Measurements from ENCODE around the gene GLI2.

The GLI2 gene

GRCh38 chr2:120709608-120710041 lies 26.0 kb upstream of the GLI2 start:
- WGBS, 2 donors (ENCODE audit: extremely low coverage in 2 of 2, insufficient read length in 2 of 2, insufficient replicate concordance in 1 of 2) = no CpG with 5 or more reads among the region's 5 CpGs
- no peaks in the 10 kb centered on the region for H3K9me3 ChIP-seq (replicated peaks in 1 of 2; ENCODE audit: control insufficient read depth in 2 of 2, insufficient read depth in 1 of 2, low read depth in 1 of 2, low read length in 2 of 2)
- no peak overlapping the region for H3K4me2 ChIP-seq (ENCODE audit: insufficient read depth, low read length, poor library complexity, severe bottlenecking)
- H2AK5ac ChIP-seq (ENCODE audit: low read depth, low read length) = no peak overlapping the region
- no peak overlapping the region for H2BK120ac ChIP-seq (ENCODE audit: low read depth, low read length)
- no peak for DNase-seq (ENCODE audit: low spot score)
- peak overlapping the region; percentile 51 for H2AFZ ChIP-seq (ENCODE audit: low read length)
- no peak overlapping the region for H2BK15ac ChIP-seq (ENCODE audit: low read length)
- H3K23ac ChIP-seq (ENCODE audit: low read depth, low read length, poor library complexity) = no peak overlapping the region
- H4K8ac ChIP-seq (ENCODE audit: low read depth, low read length) = no peak overlapping the region
- no peak overlapping the region for H3K4ac ChIP-seq (ENCODE audit: low read length)
- H2BK12ac ChIP-seq (ENCODE audit: low read length) = no peak overlapping the region
- no peak overlapping the region for H4K91ac ChIP-seq (ENCODE audit: low read depth, low read length, poor library complexity)
- H3K27me3 ChIP-seq (ENCODE audit: control insufficient read depth in 3 of 3, insufficient read depth in 3 of 3, low read depth in 1 of 3, low read length in 3 of 3) = peaks cover 0 to 65% (median 10%) of the 10 kb centered on the region in 3 experiments
- no peak overlapping the region for H3K18ac ChIP-seq (ENCODE audit: low read length)
- peaks cover 3 to 5% of the 10 kb centered on the region in 2 donors for H3K4me1 ChIP-seq (ENCODE audit: control insufficient read depth in 2 of 2, insufficient read depth in 1 of 2, low read depth in 1 of 2, low read length in 2 of 2)
- no peak overlapping the region for H3K9ac ChIP-seq (ENCODE audit: low read depth, low read length, poor library complexity)
- H2BK5ac ChIP-seq (ENCODE audit: low read length) = no peak overlapping the region
- no peaks in the 10 kb centered on the region for H3K79me1 ChIP-seq (ENCODE audit: low read depth, low read length)
- no peak overlapping the region for H3K14ac ChIP-seq (ENCODE audit: low read length)
- H3K27ac ChIP-seq (replicated peaks; ENCODE audit: low read length) = no peak overlapping the region
- no peaks in the 10 kb centered on the region for H3K36me3 ChIP-seq (replicated peaks in 1 of 2; ENCODE audit: control insufficient read depth in 2 of 2, insufficient read depth in 2 of 2, low read length in 2 of 2)
- H3K4me3 ChIP-seq (ENCODE audit: low read length in 2 of 2) = no peak overlapping the region

GRCh38 chr2:120710256-120710655 lies 25.4 kb upstream of the GLI2 start:
- H3K79me1 ChIP-seq (ENCODE audit: low read depth, low read length) = no peaks in the 10 kb centered on the region
- H4K8ac ChIP-seq (ENCODE audit: low read depth, low read length) = no peak overlapping the region
- peak overlapping the region; percentile 53 for H2BK15ac ChIP-seq (ENCODE audit: low read length)
- H3K18ac ChIP-seq (ENCODE audit: low read length) = peak overlapping the region; percentile 15
- no peak overlapping the region for H2BK12ac ChIP-seq (ENCODE audit: low read length)
- WGBS, 2 donors (ENCODE audit: extremely low coverage in 2 of 2, insufficient read length in 2 of 2, insufficient replicate concordance in 1 of 2) = no CpG with 5 or more reads among the region's 16 CpGs
- H3K14ac ChIP-seq (ENCODE audit: low read length) = no peak overlapping the region
- H3K9me3 ChIP-seq (replicated peaks in 1 of 2; ENCODE audit: control insufficient read depth in 2 of 2, insufficient read depth in 1 of 2, low read depth in 1 of 2, low read length in 2 of 2) = no peaks in the 10 kb centered on the region
- no peak overlapping the region for H4K91ac ChIP-seq (ENCODE audit: low read depth, low read length, poor library complexity)
- no peaks in the 10 kb centered on the region for H3K36me3 ChIP-seq (replicated peaks in 1 of 2; ENCODE audit: control insufficient read depth in 2 of 2, insufficient read depth in 2 of 2, low read length in 2 of 2)
- H3K4me2 ChIP-seq (ENCODE audit: insufficient read depth, low read length, poor library complexity, severe bottlenecking) = no peak overlapping the region
- DNase-seq (ENCODE audit: low spot score) = no peak
- H3K27me3 ChIP-seq (ENCODE audit: control insufficient read depth in 3 of 3, insufficient read depth in 3 of 3, low read depth in 1 of 3, low read length in 3 of 3) = peaks cover 0 to 69% (median 10%) of the 10 kb centered on the region in 3 experiments
- no peak overlapping the region for H3K27ac ChIP-seq (replicated peaks; ENCODE audit: low read length)
- H2BK120ac ChIP-seq (ENCODE audit: low read depth, low read length) = no peak overlapping the region
- no peak overlapping the region for H3K4me3 ChIP-seq (ENCODE audit: low read length in 2 of 2)
- H3K9ac ChIP-seq (ENCODE audit: low read depth, low read length, poor library complexity) = no peak overlapping the region
- peak overlapping the region; percentile 63 for H2AFZ ChIP-seq (ENCODE audit: low read length)
- no peak overlapping the region for H2BK5ac ChIP-seq (ENCODE audit: low read length)
- peaks cover 0 to 5% of the 10 kb centered on the region in 2 donors for H3K4me1 ChIP-seq (ENCODE audit: control insufficient read depth in 2 of 2, insufficient read depth in 1 of 2, low read depth in 1 of 2, low read length in 2 of 2)
- no peak overlapping the region for H3K23ac ChIP-seq (ENCODE audit: low read depth, low read length, poor library complexity)
- H3K4ac ChIP-seq (ENCODE audit: low read length) = no peak overlapping the region
- H2AK5ac ChIP-seq (ENCODE audit: low read depth, low read length) = no peak overlapping the region

GRCh38 chr2:120711694-120712093 lies 24.0 kb upstream of the GLI2 start:
- no peak for DNase-seq (ENCODE audit: low spot score)
- H2BK12ac ChIP-seq (ENCODE audit: low read length) = no peak overlapping the region
- no peaks in the 10 kb centered on the region for H3K79me1 ChIP-seq (ENCODE audit: low read depth, low read length)
- H3K27ac ChIP-seq (replicated peaks; ENCODE audit: low read length) = no peak overlapping the region
- no peak overlapping the region for H2BK120ac ChIP-seq (ENCODE audit: low read depth, low read length)
- H3K9me3 ChIP-seq (replicated peaks in 1 of 2; ENCODE audit: control insufficient read depth in 2 of 2, insufficient read depth in 1 of 2, low read depth in 1 of 2, low read length in 2 of 2) = no peaks in the 10 kb centered on the region
- H4K8ac ChIP-seq (ENCODE audit: low read depth, low read length) = no peak overlapping the region
- H3K14ac ChIP-seq (ENCODE audit: low read length) = no peak overlapping the region
- H3K4me3 ChIP-seq (ENCODE audit: low read length in 2 of 2) = no peak overlapping the region
- no peak overlapping the region for H3K18ac ChIP-seq (ENCODE audit: low read length)
- H2BK15ac ChIP-seq (ENCODE audit: low read length) = no peak overlapping the region
- H2BK5ac ChIP-seq (ENCODE audit: low read length) = no peak overlapping the region
- H3K36me3 ChIP-seq (replicated peaks in 1 of 2; ENCODE audit: control insufficient read depth in 2 of 2, insufficient read depth in 2 of 2, low read length in 2 of 2) = no peaks in the 10 kb centered on the region
- no peak overlapping the region for H3K4me2 ChIP-seq (ENCODE audit: insufficient read depth, low read length, poor library complexity, severe bottlenecking)
- H3K23ac ChIP-seq (ENCODE audit: low read depth, low read length, poor library complexity) = no peak overlapping the region
- no peak overlapping the region for H2AK5ac ChIP-seq (ENCODE audit: low read depth, low read length)
- WGBS, 2 donors (ENCODE audit: extremely low coverage in 2 of 2, insufficient read length in 2 of 2, insufficient replicate concordance in 1 of 2) = no CpG with 5 or more reads among the region's 5 CpGs
- no peak overlapping the region for H3K4ac ChIP-seq (ENCODE audit: low read length)
- H4K91ac ChIP-seq (ENCODE audit: low read depth, low read length, poor library complexity) = no peak overlapping the region
- peaks cover 0 to 67% (median 10%) of the 10 kb centered on the region in 3 experiments for H3K27me3 ChIP-seq (ENCODE audit: control insufficient read depth in 3 of 3, insufficient read depth in 3 of 3, low read depth in 1 of 3, low read length in 3 of 3)
- no peak overlapping the region for H2AFZ ChIP-seq (ENCODE audit: low read length)
- no peak overlapping the region for H3K9ac ChIP-seq (ENCODE audit: low read depth, low read length, poor library complexity)
- peaks cover 0 to 5% of the 10 kb centered on the region in 2 donors for H3K4me1 ChIP-seq (ENCODE audit: control insufficient read depth in 2 of 2, insufficient read depth in 1 of 2, low read depth in 1 of 2, low read length in 2 of 2)

GRCh38 chr2:120712180-120712681 lies 23.4 kb upstream of the GLI2 start:
- Histone ChIP-seq H3K9ac (ENCODE audit: low read depth, low read length, poor library complexity) (no peak overlapping the region), H4K8ac (ENCODE audit: low read depth, low read length) (no peak overlapping the region), H3K79me1 (ENCODE audit: low read depth, low read length) (no peaks in the 10 kb centered on the region), H3K18ac (ENCODE audit: low read length) (no peak overlapping the region), H3K4ac (ENCODE audit: low read length) (no peak overlapping the region), H3K27ac (replicated peaks; ENCODE audit: low read length) (no peak overlapping the region), H2BK12ac (ENCODE audit: low read length) (no peak overlapping the region), H3K23ac (ENCODE audit: low read depth, low read length, poor library complexity) (no peak overlapping the region), H2BK120ac (ENCODE audit: low read depth, low read length) (no peak overlapping the region), H3K9me3 (replicated peaks in 1 of 2; ENCODE audit: control insufficient read depth in 2 of 2, insufficient read depth in 1 of 2, low read depth in 1 of 2, low read length in 2 of 2) (no peaks in the 10 kb centered on the region), H3K36me3 (replicated peaks in 1 of 2; ENCODE audit: control insufficient read depth in 2 of 2, insufficient read depth in 2 of 2, low read length in 2 of 2) (no peaks in the 10 kb centered on the region), H2AK5ac (ENCODE audit: low read depth, low read length) (no peak overlapping the region), H3K4me3 (ENCODE audit: low read length in 2 of 2) (no peak overlapping the region), H2BK15ac (ENCODE audit: low read length) (no peak overlapping the region), H3K4me1 (ENCODE audit: control insufficient read depth in 2 of 2, insufficient read depth in 1 of 2, low read depth in 1 of 2, low read length in 2 of 2) (peaks cover under 1 to 5% of the 10 kb centered on the region in 2 donors), H2AFZ (ENCODE audit: low read length) (no peak overlapping the region), H3K4me2 (ENCODE audit: insufficient read depth, low read length, poor library complexity, severe bottlenecking) (no peak overlapping the region), H2BK5ac (ENCODE audit: low read length) (no peak overlapping the region), H4K91ac (ENCODE audit: low read depth, low read length, poor library complexity) (no peak overlapping the region), H3K14ac (ENCODE audit: low read length) (no peak overlapping the region), H3K27me3 (ENCODE audit: control insufficient read depth in 3 of 3, insufficient read depth in 3 of 3, low read depth in 1 of 3, low read length in 3 of 3) (peaks cover 0 to 67% (median 10%) of the 10 kb centered on the region in 3 experiments)
- DNase-seq (ENCODE audit: low spot score) = no peak
- WGBS, 2 donors (ENCODE audit: extremely low coverage in 2 of 2, insufficient read length in 2 of 2, insufficient replicate concordance in 1 of 2) = no CpG with 5 or more reads among the region's 7 CpGs

Measured in neuronal stem cell (in vitro differentiated cells).